BJ (cell line): ENCODE results near the gene BRINP2. TPM values are rescaled to one million over a fixed set of nuclear protein-coding genes. Genes with fewer than 3 reads are reported as not detected.

Source experiments
- CTCF ChIA-PET: fragments of 350-600 bp; formaldehyde crosslinking; extraction: SDS; loops from one replicate; lab custom pipeline; 2021; ENCODE audit warnings: antibody characterized with exemption, inconsistent platforms; lab: Yijun Ruan, JAX
- POLR2A ChIA-PET: fragments of 300-600 bp; sonication (Branson Sonifier 250); formaldehyde crosslinking; extraction: SDS; loops from one replicate; lab custom pipeline; 2021; ENCODE audit warnings: antibody characterized with exemption; lab: Charles Lee
- DNase-seq: peaks from one replicate; pipeline ENCODE4 v3.0.0-alpha.2; 2011; ENCODE audit warnings: low read depth
- H3K27me3 ChIP-seq: 2 replicates; pipeline ENCODE4 v1.6.0; 2011; ENCODE audit warnings: low read length; ENCODE audit not compliant: control insufficient read depth, insufficient read depth
- H3K36me3 ChIP-seq: 2 replicates; pipeline ENCODE4 v1.5.1; 2011; ENCODE audit warnings: low read length; ENCODE audit not compliant: control insufficient read depth, insufficient read depth
- H3K4me3 ChIP-seq: 2 replicates; pipeline ENCODE4 v1.5.1; 2011; ENCODE audit warnings: low read depth, mild to moderate bottlenecking, control low read depth, low read length
- polyA plus RNA-seq: library from polyadenylated mRNA; depleted of rRNA; stranded (reverse); fragments of >200 nt; gene quantifications from 2 replicates; pipeline ENCODE4 v1.2.3, GENCODE V29; 2011
- TF ChIP-seq, protein P1 (sequence below): IDR thresholded peaks from 2 replicates; pipeline ENCODE4 v1.5.1; 2011; ENCODE audit warnings: low read depth, mild to moderate bottlenecking, control low read depth, inconsistent platforms, low read length, moderate library complexity; ENCODE audit not compliant: insufficient read depth

Gene BRINP2
- polyA plus RNA-seq, 1 experiment = 0.02 TPM

DNA sequence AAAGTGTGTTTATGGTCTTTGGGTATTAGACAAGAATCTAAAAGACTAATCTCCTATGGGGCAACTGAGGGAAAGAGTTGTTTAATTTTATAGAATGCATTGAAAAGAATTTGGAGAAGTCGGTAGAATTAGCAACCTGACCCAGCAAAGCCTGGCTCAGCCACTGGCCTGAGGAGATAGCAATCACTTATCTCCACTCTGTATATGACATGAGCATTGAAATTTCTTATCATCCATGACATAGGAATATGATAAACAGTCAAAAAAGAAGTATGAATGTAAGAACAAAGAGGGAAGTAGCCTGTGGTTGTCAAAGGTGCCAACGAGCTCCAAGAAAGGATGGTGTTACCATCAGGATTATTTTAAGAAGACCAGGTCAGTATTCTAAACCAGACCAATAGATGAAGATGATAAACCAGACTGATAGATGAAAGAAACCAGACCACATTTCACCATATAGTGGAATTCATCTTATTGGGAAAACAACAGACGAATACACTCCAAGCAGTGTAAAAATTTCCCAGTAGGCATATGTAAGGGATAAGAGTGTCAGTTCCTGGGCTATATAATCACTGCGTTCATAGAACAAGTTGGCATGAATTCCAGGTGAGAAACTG lies 42.0 kb upstream of the BRINP2 start:
- TF ChIP-seq, protein P1, sequence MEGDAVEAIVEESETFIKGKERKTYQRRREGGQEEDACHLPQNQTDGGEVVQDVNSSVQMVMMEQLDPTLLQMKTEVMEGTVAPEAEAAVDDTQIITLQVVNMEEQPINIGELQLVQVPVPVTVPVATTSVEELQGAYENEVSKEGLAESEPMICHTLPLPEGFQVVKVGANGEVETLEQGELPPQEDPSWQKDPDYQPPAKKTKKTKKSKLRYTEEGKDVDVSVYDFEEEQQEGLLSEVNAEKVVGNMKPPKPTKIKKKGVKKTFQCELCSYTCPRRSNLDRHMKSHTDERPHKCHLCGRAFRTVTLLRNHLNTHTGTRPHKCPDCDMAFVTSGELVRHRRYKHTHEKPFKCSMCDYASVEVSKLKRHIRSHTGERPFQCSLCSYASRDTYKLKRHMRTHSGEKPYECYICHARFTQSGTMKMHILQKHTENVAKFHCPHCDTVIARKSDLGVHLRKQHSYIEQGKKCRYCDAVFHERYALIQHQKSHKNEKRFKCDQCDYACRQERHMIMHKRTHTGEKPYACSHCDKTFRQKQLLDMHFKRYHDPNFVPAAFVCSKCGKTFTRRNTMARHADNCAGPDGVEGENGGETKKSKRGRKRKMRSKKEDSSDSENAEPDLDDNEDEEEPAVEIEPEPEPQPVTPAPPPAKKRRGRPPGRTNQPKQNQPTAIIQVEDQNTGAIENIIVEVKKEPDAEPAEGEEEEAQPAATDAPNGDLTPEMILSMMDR = no peak
- no peaks in the 10 kb centered on the region; the same call in 1 of the 2 replicates for H3K27me3 ChIP-seq
- CTCF ChIA-PET = no interaction called here
- H3K4me3 ChIP-seq = no peak overlapping the region
- H3K36me3 ChIP-seq = no peaks in the 10 kb centered on the region
- POLR2A ChIA-PET = no interaction called here
- no peak for DNase-seq

- Histone ChIP-seq H3K27me3 (no peaks in the 10 kb centered on the region; the same call in 1 of the 2 replicates), H3K4me3 (no peak overlapping the region), H3K36me3 (no peaks in the 10 kb centered on the region)
- ChIA-PET CTCF (no interaction called here), POLR2A (no interaction called here)
- no peak for DNase-seq
- TF ChIP-seq, protein P1 = no peak
Measured at GRCh38 chr1:177130451-177130945, 40.3 kb upstream of the BRINP2 start.

- DNase-seq = no peak
- ChIA-PET POLR2A (no interaction called here), CTCF (no interaction called here)
- H3K4me3 ChIP-seq = no peak overlapping the region
- TF ChIP-seq, protein P1 = no peak
- no peaks in the 10 kb centered on the region; the same call in 1 of the 2 replicates for H3K27me3 ChIP-seq
- H3K36me3 ChIP-seq = no peaks in the 10 kb centered on the region
Measured at GRCh38 chr1:177131723-177132122, 39.0 kb upstream of the BRINP2 start.

DNA sequence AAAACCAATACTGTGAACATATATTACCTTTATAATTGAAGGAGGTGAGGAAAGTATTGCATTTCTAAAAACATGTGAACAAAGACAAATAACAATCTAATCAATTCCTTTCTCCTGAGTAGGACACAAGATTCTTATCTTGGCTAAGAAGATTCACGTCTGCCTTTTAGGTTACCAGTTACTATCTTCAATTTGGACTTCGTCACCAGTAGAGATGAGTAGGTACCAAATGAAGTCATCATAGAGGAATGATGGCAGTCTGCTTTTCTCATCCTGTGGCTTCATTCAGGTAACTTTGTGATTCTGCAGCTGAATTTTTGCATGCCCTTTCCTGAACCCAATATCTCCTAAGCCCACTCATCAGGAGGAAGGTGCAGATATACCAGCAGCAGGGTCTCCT lies 38.6 kb upstream of the BRINP2 start:
- H3K4me3 ChIP-seq = no peak overlapping the region
- TF ChIP-seq, protein P1 = no peak
- no peaks in the 10 kb centered on the region for H3K36me3 ChIP-seq
- no peak for DNase-seq
- ChIA-PET CTCF (no interaction called here), POLR2A (no interaction called here)
- H3K27me3 ChIP-seq = no peaks in the 10 kb centered on the region; the same call in 1 of the 2 replicates

- ChIA-PET CTCF (no interaction called here), POLR2A (no interaction called here)
- H3K36me3 ChIP-seq = no peaks in the 10 kb centered on the region
- no peaks in the 10 kb centered on the region; the same call in 1 of the 2 replicates for H3K27me3 ChIP-seq
- TF ChIP-seq, protein P1 = no peak
- DNase-seq = no peak
- H3K4me3 ChIP-seq = no peak overlapping the region
Measured at GRCh38 chr1:177133977-177134538, 36.7 kb upstream of the BRINP2 start.
